IPS DF 19.7 (cell line): ENCODE data around the gene KRTAP4-16.
"Not testable (repeated sequence)": the region's sequence is repeated elsewhere in the genome, so short reads cannot be mapped to it uniquely, and the experiment has no call there.

Experiments used
- DNase-seq: peaks from one replicate; pipeline ENCODE4 v3.0.0-alpha.2; 2013; ENCODE audit warnings: low read depth, low spot score

The KRTAP4-16 gene

GRCh38 chr17:41076788-41077187, 25.2 kb downstream of the KRTAP4-16 start:
- no peak for DNase-seq

GRCh38 chr17:41073676-41074075, 28.3 kb downstream of the KRTAP4-16 start:
- DNase-seq = no peak

GRCh38 chr17:41071606-41072360, 30.2 kb downstream of the KRTAP4-16 start:
- no peak for DNase-seq

GRCh38 chr17:41069031-41069430, 33.0 kb downstream of the KRTAP4-16 start:
- DNase-seq = no peak

- no peak for DNase-seq
Observed at GRCh38 chr17:41067281-41067680, 34.7 kb downstream of the KRTAP4-16 start.

GRCh38 chr17:41065829-41066624, 36.0 kb downstream of the KRTAP4-16 start, which contains the start of gene KRTAP2-4:
Gene KRTAP2-4 (minus strand): TSS chr17:41065879. CDS start chr17:41065845, 34 bp downstream.
- no peak for DNase-seq

GRCh38 chr17:41065016-41065689, 36.9 kb downstream of the KRTAP4-16 start:
- DNase-seq = not testable (repeated sequence)

GRCh38 chr17:41064301-41064700, 37.7 kb downstream of the KRTAP4-16 start:
- DNase-seq = no peak

GRCh38 chr17:41063449-41063848, 38.6 kb downstream of the KRTAP4-16 start:
- no peak for DNase-seq

GRCh38 chr17:41061964-41062363, 40.0 kb downstream of the KRTAP4-16 start:
- no peak for DNase-seq

GRCh38 chr17:41060052-41060604, 41.9 kb downstream of the KRTAP4-16 start, which contains the start of gene KRTAP2-3:
Gene KRTAP2-3 (minus strand): TSS chr17:41060114. CDS start chr17:41060050, 64 bp downstream.
- DNase-seq = no peak

- not testable (repeated sequence) for DNase-seq
Observed at GRCh38 chr17:41059276-41060051, 42.5 kb downstream of the KRTAP4-16 start.

GRCh38 chr17:41058741-41059140, 43.3 kb downstream of the KRTAP4-16 start:
- no peak for DNase-seq

GRCh38 chr17:41057547-41057946, 44.5 kb downstream of the KRTAP4-16 start:
- DNase-seq = no peak

- not testable (repeated sequence) for DNase-seq
Observed at GRCh38 chr17:41055130-41055529, 46.9 kb downstream of the KRTAP4-16 start, which contains the start of gene KRTAP2-2. Gene KRTAP2-2 (minus strand): TSS chr17:41055230. CDS start chr17:41055211, 19 bp downstream.

- DNase-seq = not testable (repeated sequence)
Observed at GRCh38 chr17:41054556-41054955, 47.5 kb downstream of the KRTAP4-16 start.

GRCh38 chr17:41054025-41054424, 48.0 kb downstream of the KRTAP4-16 start:
- DNase-seq = no peak

- no peak for DNase-seq
Observed at GRCh38 chr17:41052566-41052965, 49.4 kb downstream of the KRTAP4-16 start.
